ENCODE measurements around the gene APOBEC3F. TPM values are rescaled to one million over a fixed set of nuclear protein-coding genes. Genes with fewer than 3 reads are reported as not detected.

Gene APOBEC3F
- total RNA-seq, 1 donor from 2014 or later = 5.9 TPM

- H3K36me3 Mint-ChIP-seq (ENCODE audit: low read depth) = no peaks in the 10 kb centered on the region
- no peak overlapping the region for H3K4me3 Mint-ChIP-seq
- H3K9me3 Mint-ChIP-seq = no peaks in the 10 kb centered on the region
- no peak overlapping the region for H3K27ac Mint-ChIP-seq (ENCODE audit: unreplicated experiment)
- peaks cover 6% of the 10 kb centered on the region for H3K4me1 Mint-ChIP-seq
- no peak for DNase-seq (ENCODE audit: low read depth, low spot score)
- H3K27me3 Mint-ChIP-seq (ENCODE audit: low read depth) = no peaks in the 10 kb centered on the region
- TF ChIP-seq, protein P1, sequence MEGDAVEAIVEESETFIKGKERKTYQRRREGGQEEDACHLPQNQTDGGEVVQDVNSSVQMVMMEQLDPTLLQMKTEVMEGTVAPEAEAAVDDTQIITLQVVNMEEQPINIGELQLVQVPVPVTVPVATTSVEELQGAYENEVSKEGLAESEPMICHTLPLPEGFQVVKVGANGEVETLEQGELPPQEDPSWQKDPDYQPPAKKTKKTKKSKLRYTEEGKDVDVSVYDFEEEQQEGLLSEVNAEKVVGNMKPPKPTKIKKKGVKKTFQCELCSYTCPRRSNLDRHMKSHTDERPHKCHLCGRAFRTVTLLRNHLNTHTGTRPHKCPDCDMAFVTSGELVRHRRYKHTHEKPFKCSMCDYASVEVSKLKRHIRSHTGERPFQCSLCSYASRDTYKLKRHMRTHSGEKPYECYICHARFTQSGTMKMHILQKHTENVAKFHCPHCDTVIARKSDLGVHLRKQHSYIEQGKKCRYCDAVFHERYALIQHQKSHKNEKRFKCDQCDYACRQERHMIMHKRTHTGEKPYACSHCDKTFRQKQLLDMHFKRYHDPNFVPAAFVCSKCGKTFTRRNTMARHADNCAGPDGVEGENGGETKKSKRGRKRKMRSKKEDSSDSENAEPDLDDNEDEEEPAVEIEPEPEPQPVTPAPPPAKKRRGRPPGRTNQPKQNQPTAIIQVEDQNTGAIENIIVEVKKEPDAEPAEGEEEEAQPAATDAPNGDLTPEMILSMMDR (conservative IDR thresholded peaks at IDR 0.05) = no peak
Observed at GRCh38 chr22:39094717-39095389, 54.2 kb downstream of the APOBEC3F start.

GRCh38 chr22:39095971-39096370 is 55.3 kb downstream of the APOBEC3F start:
- TF ChIP-seq, protein P1 (conservative IDR thresholded peaks at IDR 0.05) = no peak
- H3K4me3 Mint-ChIP-seq = no peak overlapping the region
- no peak overlapping the region for H3K27ac Mint-ChIP-seq (ENCODE audit: unreplicated experiment)
- H3K27me3 Mint-ChIP-seq (ENCODE audit: low read depth) = no peaks in the 10 kb centered on the region
- H3K9me3 Mint-ChIP-seq = no peaks in the 10 kb centered on the region
- H3K36me3 Mint-ChIP-seq (ENCODE audit: low read depth) = no peaks in the 10 kb centered on the region
- peaks cover 6% of the 10 kb centered on the region for H3K4me1 Mint-ChIP-seq
- DNase-seq (ENCODE audit: low read depth, low spot score) = no peak

GRCh38 chr22:39097098-39098020 is 56.7 kb downstream of the APOBEC3F start, which contains the start of gene APOBEC3H:
TSS of gene APOBEC3H (plus strand) at chr22:39097244. CDS start at chr22:39100279, 3,035 bp downstream.
- Mint-ChIP-seq H3K4me3 (no peak within 1 kb of the TSS), H3K9me3 (no peaks in the 10 kb centered on the region), H3K4me1 (peaks cover 6% of the 10 kb centered on the region), H3K27me3 (ENCODE audit: low read depth) (no peaks in the 10 kb centered on the region), H3K27ac (ENCODE audit: unreplicated experiment) (peak within 1 kb of the TSS; percentile 83), H3K36me3 (ENCODE audit: low read depth) (no peaks in the 10 kb centered on the region)
- TF ChIP-seq, protein P1 (conservative IDR thresholded peaks at IDR 0.05) = no peak
- DNase-seq (ENCODE audit: low read depth, low spot score) = no peak

- Mint-ChIP-seq H3K4me3 (no peak overlapping the region), H3K9me3 (no peaks in the 10 kb centered on the region), H3K4me1 (peaks cover 6% of the 10 kb centered on the region), H3K36me3 (ENCODE audit: low read depth) (no peaks in the 10 kb centered on the region), H3K27ac (ENCODE audit: unreplicated experiment) (no peak overlapping the region), H3K27me3 (ENCODE audit: low read depth) (no peaks in the 10 kb centered on the region)
- no peak for DNase-seq (ENCODE audit: low read depth, low spot score)
- TF ChIP-seq, protein P1 (conservative IDR thresholded peaks at IDR 0.05) = no peak
Observed at GRCh38 chr22:39098026-39098425, 57.4 kb downstream of the APOBEC3F start.

GRCh38 chr22:39098576-39098975 is 57.9 kb downstream of the APOBEC3F start:
- Mint-ChIP-seq H3K9me3 (no peaks in the 10 kb centered on the region), H3K27me3 (ENCODE audit: low read depth) (no peaks in the 10 kb centered on the region), H3K4me3 (no peak overlapping the region), H3K36me3 (ENCODE audit: low read depth) (no peaks in the 10 kb centered on the region), H3K27ac (ENCODE audit: unreplicated experiment) (no peak overlapping the region), H3K4me1 (peaks cover 6% of the 10 kb centered on the region)
- TF ChIP-seq, protein P1 (conservative IDR thresholded peaks at IDR 0.05) = no peak
- no peak for DNase-seq (ENCODE audit: low read depth, low spot score)

Data from neural crest cell (in vitro differentiated cells).